Measurements from ENCODE around the gene CCDC154. TPM values are rescaled to one million over a fixed set of nuclear protein-coding genes. Genes with fewer than 3 reads are reported as not detected.

Gene CCDC154
- total and polyA plus RNA-seq, 2 of the 4 experiments (the other 2 are of a cell fraction): 0.09 TPM; not detected in 1

GRCh38 chr16:1426734-1427471, 17.5 kb downstream of the CCDC154 start (continued):
- TF ChIP-seq POLR2A (IDR thresholded peaks at IDR 0.05; ENCODE audit: low read depth, low read length): no peak

DNA sequence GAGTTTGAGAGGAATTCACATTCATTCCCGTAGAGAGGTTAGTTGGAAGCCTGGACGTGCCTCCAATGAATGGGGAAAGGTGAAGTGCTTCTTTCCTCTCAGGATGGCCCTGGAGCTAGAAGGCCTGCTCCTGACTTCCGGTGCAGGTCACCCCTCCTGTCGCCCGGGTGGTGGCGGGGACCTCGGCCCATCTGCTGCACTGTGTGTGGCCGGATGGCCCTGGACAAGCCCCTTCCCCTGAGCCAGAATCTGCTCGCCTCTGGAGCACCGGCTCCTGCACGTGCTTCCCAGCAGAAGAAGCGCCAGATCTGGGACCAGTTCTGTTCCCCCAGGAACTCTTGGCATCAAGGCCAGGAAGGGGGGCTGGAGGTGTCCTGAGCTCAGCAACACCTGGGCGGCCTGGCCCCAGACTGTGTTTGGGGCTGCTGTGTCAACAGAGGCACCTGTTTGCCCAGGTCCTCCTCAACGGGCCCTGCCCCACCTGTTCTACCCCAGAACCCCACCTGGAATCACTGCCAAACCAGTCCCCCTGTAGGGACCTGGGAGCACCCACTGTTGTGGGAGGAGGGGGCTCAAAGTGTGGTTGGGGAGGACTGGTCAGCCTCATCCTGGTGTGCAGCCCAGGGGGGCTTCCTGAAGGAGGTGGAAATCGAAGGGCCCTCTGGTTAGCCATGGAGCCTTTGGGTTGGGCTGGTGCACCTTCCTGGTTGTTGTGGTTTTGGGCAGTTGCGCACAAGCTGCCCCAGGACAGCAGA, 18.6 kb downstream of the CCDC154 start:
- Histone ChIP-seq H4K5ac (ENCODE audit: low read depth, low read length) (no peak overlapping the region), H3K9ac (ENCODE audit: low read depth, low read length) (no peak overlapping the region), H3K4me3 (ENCODE audit: insufficient read depth, low read depth, low read length) (no peak overlapping the region), H3K18ac (ENCODE audit: low read depth, low read length) (no peak overlapping the region), H2BK15ac (ENCODE audit: low read depth, low read length) (no peak overlapping the region), H3K4ac (ENCODE audit: low read depth, low read length) (no peak overlapping the region), H3K27me3 (ENCODE audit: control insufficient read depth, insufficient read depth, low read length) (no peaks in the 10 kb centered on the region; the same call in 1 of the 2 replicates), H4K8ac (ENCODE audit: low read depth in 2 of 2, low read length in 2 of 2) (no peak overlapping the region), H3K79me1 (ENCODE audit: low read depth in 1 of 2, low read length in 2 of 2) (peaks cover 5 to 10% of the 10 kb centered on the region in 2 experiments; a peak in 2 of 4 replicates), H2AK5ac (ENCODE audit: low read depth, low read length) (no peak overlapping the region), H3K36me3 (ENCODE audit: control insufficient read depth, insufficient read depth, low read length) (no peaks in the 10 kb centered on the region), H2BK5ac (ENCODE audit: low read depth, low read length, poor library complexity, severe bottlenecking) (no peak overlapping the region), H3K4me2 (ENCODE audit: low read depth, low read length) (no peak overlapping the region), H3K23ac (ENCODE audit: low read depth, low read length) (no peak overlapping the region), H2BK20ac (ENCODE audit: low read depth, low read length) (no peak overlapping the region), H3K27ac (ENCODE audit: insufficient read depth, low read length) (no peak overlapping the region), H4K20me1 (ENCODE audit: insufficient read depth, low read length) (no peaks in the 10 kb centered on the region), H3K9me3 (ENCODE audit: control insufficient read depth, insufficient read depth, low read length) (no peaks in the 10 kb centered on the region), H2AK9ac (replicated peaks; ENCODE audit: low read depth, low read length, poor library complexity) (peak overlapping the region; percentile 37), H3K14ac (replicated peaks; ENCODE audit: low read depth, low read length) (no peak overlapping the region), H3K56ac (ENCODE audit: extremely low read depth, insufficient read depth, low read length) (no peak overlapping the region), H2BK120ac (ENCODE audit: low read depth, low read length) (no peak overlapping the region), H4K91ac (ENCODE audit: insufficient read depth, low read depth, low read length) (no peak overlapping the region), H3K9me1 (ENCODE audit: insufficient read depth, low read length) (no peaks in the 10 kb centered on the region), H2AFZ (replicated peaks; ENCODE audit: low read length, poor library complexity) (no peak overlapping the region), H3K4me1 (ENCODE audit: control insufficient read depth, insufficient read depth, low read length) (no peaks in the 10 kb centered on the region)
- dilution Hi-C loops (cut with HindIII; ENCODE audit: low sequenced_read_pairs, unreplicated experiment): no loop called here
- ChIA-PET POLR2A (ENCODE audit: unreplicated experiment) (no interaction called here), CTCF (no interaction called here)
- WGBS, 2 experiments (ENCODE audit: extremely low coverage in 2 of 2, insufficient read length in 1 of 2): 84% methylated on average over 9 of the region's 16 CpGs; no CpG with 5 or more reads in 1 of the 2 experiments
- no TSS peak for BruUV-seq (replicated peaks)
- TF ChIP-seq CHD1 (IDR thresholded peaks at IDR 0.05; ENCODE audit: low read depth, low read length): no peak
- TF ChIP-seq, protein P1, sequence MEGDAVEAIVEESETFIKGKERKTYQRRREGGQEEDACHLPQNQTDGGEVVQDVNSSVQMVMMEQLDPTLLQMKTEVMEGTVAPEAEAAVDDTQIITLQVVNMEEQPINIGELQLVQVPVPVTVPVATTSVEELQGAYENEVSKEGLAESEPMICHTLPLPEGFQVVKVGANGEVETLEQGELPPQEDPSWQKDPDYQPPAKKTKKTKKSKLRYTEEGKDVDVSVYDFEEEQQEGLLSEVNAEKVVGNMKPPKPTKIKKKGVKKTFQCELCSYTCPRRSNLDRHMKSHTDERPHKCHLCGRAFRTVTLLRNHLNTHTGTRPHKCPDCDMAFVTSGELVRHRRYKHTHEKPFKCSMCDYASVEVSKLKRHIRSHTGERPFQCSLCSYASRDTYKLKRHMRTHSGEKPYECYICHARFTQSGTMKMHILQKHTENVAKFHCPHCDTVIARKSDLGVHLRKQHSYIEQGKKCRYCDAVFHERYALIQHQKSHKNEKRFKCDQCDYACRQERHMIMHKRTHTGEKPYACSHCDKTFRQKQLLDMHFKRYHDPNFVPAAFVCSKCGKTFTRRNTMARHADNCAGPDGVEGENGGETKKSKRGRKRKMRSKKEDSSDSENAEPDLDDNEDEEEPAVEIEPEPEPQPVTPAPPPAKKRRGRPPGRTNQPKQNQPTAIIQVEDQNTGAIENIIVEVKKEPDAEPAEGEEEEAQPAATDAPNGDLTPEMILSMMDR (conservative IDR thresholded peaks at IDR 0.05; ENCODE audit: low read depth, low read length): no peak
- no peak for TF ChIP-seq RCOR1 (IDR thresholded peaks at IDR 0.05; ENCODE audit: insufficient replicate concordance, low read length)
- no peak for TF ChIP-seq MAZ (IDR thresholded peaks at IDR 0.05; ENCODE audit: borderline replicate concordance, low read depth, low read length)
- no peak for TF ChIP-seq RAD21 (IDR thresholded peaks at IDR 0.05; ENCODE audit: low read length)
- no peak for TF ChIP-seq MXI1 (IDR thresholded peaks at IDR 0.05; ENCODE audit: borderline replicate concordance, low read depth, low read length)
- no peak for TF ChIP-seq USF2 (IDR thresholded peaks at IDR 0.05; ENCODE audit: low read depth, low read length)
- TF ChIP-seq SMC3 (IDR thresholded peaks at IDR 0.05; ENCODE audit: low read depth, low read length): no peak
- no peak for TF ChIP-seq BHLHE40 (IDR thresholded peaks at IDR 0.05; ENCODE audit: low read depth, low read length)
- no peak for TF ChIP-seq NFE2L2 (IDR thresholded peaks at IDR 0.05; ENCODE audit: low read depth, low read length)
- no peak for TF ChIP-seq CEBPB (IDR thresholded peaks at IDR 0.05; ENCODE audit: low read depth, low read length)
- TF ChIP-seq FOS (IDR thresholded peaks at IDR 0.05; ENCODE audit: low read depth, low read length): no peak
- DNase-seq (no peak), ATAC-seq (ENCODE audit: low read depth) (no peak)
- in situ Hi-C loops (cut with MboI; ENCODE audit: low sequenced_read_pairs): no loop called here
- intact Hi-C loops (cut with micrococcal nuclease): loop anchor here (10.0 kb wide), 1 partner anchor 49 kb away; the partner anchor contains the start of gene CLCN7

All from IMR-90 (cell line).